IgD-negative memory B cell (primary cell): ENCODE measurements around the gene PTTG2. TPM values are rescaled to one million over a fixed set of nuclear protein-coding genes. Genes with fewer than 3 reads are reported as not detected.
A peak's percentile ranks its signal among the peaks of the same experiment; 100 is the strongest.
"Not testable (repeated sequence)": the region's sequence is repeated elsewhere in the genome, so short reads cannot be mapped to it uniquely, and the experiment has no call there.

ENCODE experiments used
- H3K27ac Mint-ChIP-seq, 3 donors: one replicate each; pipeline ENCODE4 v1.8.0; 2020 to 2022; ENCODE audit warnings: mild to moderate bottlenecking in 3 of 3, mixed read lengths in 3 of 3, moderate library complexity in 1 of 3
- H3K27me3 Mint-ChIP-seq: one replicate; pipeline ENCODE4 v1.8.0; 2021; ENCODE audit warnings: mixed read lengths
- H3K36me3 Mint-ChIP-seq: one replicate; pipeline ENCODE4 v1.8.0; 2020; ENCODE audit warnings: mild to moderate bottlenecking, mixed read lengths
- H3K4me1 Mint-ChIP-seq, 3 donors: one replicate each; pipeline ENCODE4 v1.8.0; 2020 to 2022; ENCODE audit warnings: mixed read lengths in 3 of 3, mild to moderate bottlenecking in 1 of 3
- H3K4me3 Mint-ChIP-seq, 4 donors: one replicate each; pipeline ENCODE4 v1.8.0; 2020 to 2022; ENCODE audit warnings: mild to moderate bottlenecking in 4 of 4, mixed read lengths in 4 of 4, moderate library complexity in 3 of 4
- H3K9me3 Mint-ChIP-seq, 3 donors: one replicate each; pipeline ENCODE4 v1.8.0; 2020 to 2021; ENCODE audit warnings: mixed read lengths in 3 of 3, mild to moderate bottlenecking in 1 of 3
- polyA plus RNA-seq: library from polyadenylated mRNA; unstranded; fragments of 300-500 nt; fragmentation: Illumina TruSeq; gene quantifications from one replicate; pipeline ENCODE4 v1.2.3, GENCODE V29; 2021

PTTG2 gene
- not detected for polyA plus RNA-seq

DNA sequence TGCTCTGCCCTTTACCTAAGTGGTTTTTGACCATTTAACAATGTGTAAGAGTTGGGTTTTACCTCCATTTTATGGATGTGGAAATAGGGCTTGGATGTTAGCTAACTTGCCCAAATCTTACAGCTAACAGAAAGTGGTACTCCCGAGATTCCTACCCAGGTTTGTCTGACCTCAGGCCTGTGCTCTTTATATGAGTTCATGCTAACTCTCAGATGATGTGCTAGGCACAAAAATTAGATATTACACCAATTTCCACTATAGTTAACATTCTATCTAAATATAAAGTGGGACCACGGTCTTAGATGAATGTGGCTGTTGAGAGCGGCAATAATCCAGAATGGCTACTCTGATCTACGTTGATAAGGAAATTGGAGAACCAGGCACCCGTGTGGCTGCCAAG lies at the start of gene PTTG2:
Gene PTTG2, plus strand, starts transcription at position 301 of the 400 bp plus-strand sequence. Its CDS starts 37 bp downstream, at position 338.
- peaks cover 3 to 9% (median 5%) of the 10 kb centered on the region in 3 donors for H3K4me1 Mint-ChIP-seq
- H3K27ac Mint-ChIP-seq = no peak within 1 kb of the TSS

DNA sequence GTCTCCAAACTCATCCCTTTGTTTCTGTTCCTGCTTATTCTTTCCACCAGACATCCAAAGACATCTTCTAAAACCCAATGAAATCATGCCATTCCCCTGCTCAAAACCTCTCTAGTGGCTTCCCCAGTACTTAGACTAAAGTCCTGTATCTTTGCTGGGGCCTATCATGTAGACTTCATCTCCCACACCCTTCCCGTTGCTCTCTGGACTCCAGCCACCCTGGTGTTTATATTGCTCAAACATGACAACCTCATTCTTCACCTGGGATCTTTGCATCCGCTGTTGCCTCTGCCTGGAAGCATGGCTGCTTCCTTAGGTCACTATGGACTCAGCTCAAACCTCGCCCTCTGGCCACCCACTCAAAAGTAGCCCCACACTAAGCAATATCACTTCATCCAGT lies 45.7 kb upstream of the PTTG2 start:
- H3K36me3 Mint-ChIP-seq = peaks cover 7% of the 10 kb centered on the region
- no peak overlapping the region for H3K4me3 Mint-ChIP-seq
- peaks cover 0 to 6% (median 3%) of the 10 kb centered on the region in 3 donors for H3K4me1 Mint-ChIP-seq
- H3K27ac Mint-ChIP-seq = no peak overlapping the region
- no peaks in the 10 kb centered on the region for H3K27me3 Mint-ChIP-seq
- no peaks in the 10 kb centered on the region for H3K9me3 Mint-ChIP-seq

More for the DNA sequence above, at the start of gene PTTG2:
- Mint-ChIP-seq H3K9me3 (no peaks in the 10 kb centered on the region), H3K4me3 (no peak within 1 kb of the TSS), H3K27me3 (no peaks in the 10 kb centered on the region), H3K36me3 (peaks cover 4% of the 10 kb centered on the region)

- Mint-ChIP-seq H3K4me1 (peaks cover 4 to 9% (median 5%) of the 10 kb centered on the region in 3 donors), H3K27me3 (no peaks in the 10 kb centered on the region), H3K36me3 (peaks cover 7% of the 10 kb centered on the region), H3K9me3 (no peaks in the 10 kb centered on the region), H3K27ac (no peak overlapping the region), H3K4me3 (no peak overlapping the region)
Observed at GRCh38 chr4:37917388-37917787, 42.8 kb upstream of the PTTG2 start.

DNA sequence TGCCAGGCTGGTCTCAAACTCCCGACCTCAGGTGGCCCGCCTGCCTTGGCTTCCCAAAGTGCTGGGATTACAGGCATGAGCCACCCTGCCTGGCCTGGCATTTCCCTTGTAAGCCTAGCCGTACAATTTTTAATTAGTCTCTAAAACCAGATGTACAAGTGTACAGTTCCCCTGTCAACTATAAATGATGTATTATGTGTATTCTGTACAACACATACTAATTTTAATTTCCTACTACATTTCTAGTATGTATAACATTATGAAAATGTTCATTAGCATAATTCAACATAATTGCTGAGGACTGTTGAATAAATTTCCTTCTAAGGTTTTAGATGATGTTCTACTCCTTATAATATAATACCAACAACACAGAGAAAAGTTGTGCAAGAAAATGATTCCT lies 41.5 kb upstream of the PTTG2 start:
- Mint-ChIP-seq H3K9me3 (no peaks in the 10 kb centered on the region), H3K27ac (no peak overlapping the region), H3K36me3 (peaks cover 10% of the 10 kb centered on the region), H3K4me1 (peaks cover 5 to 9% (median 8%) of the 10 kb centered on the region in 3 donors), H3K27me3 (no peaks in the 10 kb centered on the region), H3K4me3 (no peak overlapping the region)

GRCh38 chr4:37922328-37922727 lies 37.9 kb upstream of the PTTG2 start:
- peak overlapping the region in 1 of 3 donors; percentile 4 for H3K27ac Mint-ChIP-seq
- peaks cover 11% of the 10 kb centered on the region for H3K36me3 Mint-ChIP-seq
- H3K4me3 Mint-ChIP-seq = no peak overlapping the region
- peaks cover 5 to 8% (median 6%) of the 10 kb centered on the region in 3 donors for H3K4me1 Mint-ChIP-seq
- H3K27me3 Mint-ChIP-seq = no peaks in the 10 kb centered on the region
- H3K9me3 Mint-ChIP-seq = no peaks in the 10 kb centered on the region

GRCh38 chr4:37923089-37923488 lies 37.1 kb upstream of the PTTG2 start:
- H3K9me3 Mint-ChIP-seq, H3K36me3 Mint-ChIP-seq, H3K4me1 Mint-ChIP-seq, H3K27me3 Mint-ChIP-seq, H3K27ac Mint-ChIP-seq, H3K4me3 Mint-ChIP-seq: not testable (repeated sequence)

DNA sequence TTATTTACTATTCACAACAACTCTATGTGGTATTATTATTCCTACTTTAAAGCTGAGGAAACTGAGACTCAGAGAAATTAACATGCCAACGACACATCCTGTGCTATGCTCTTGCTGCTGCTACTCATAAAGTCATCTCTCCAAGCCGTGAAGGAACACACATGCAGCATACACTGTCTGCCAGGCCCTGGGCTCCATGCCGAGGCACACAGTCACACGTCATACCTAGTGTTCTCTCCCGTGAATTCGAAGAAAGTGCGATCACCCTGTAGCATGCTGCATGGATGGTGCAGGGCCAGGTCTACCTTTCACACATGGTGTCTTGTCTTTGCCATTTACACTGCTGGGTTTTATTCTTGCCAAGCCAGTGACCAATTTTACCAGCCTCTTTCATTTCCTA lies 35.3 kb upstream of the PTTG2 start:
- peaks cover 5 to 8% (median 6%) of the 10 kb centered on the region in 3 donors for H3K4me1 Mint-ChIP-seq
- no peak overlapping the region for H3K4me3 Mint-ChIP-seq
- H3K36me3 Mint-ChIP-seq = peaks cover 8% of the 10 kb centered on the region
- no peak overlapping the region for H3K27ac Mint-ChIP-seq
- no peaks in the 10 kb centered on the region for H3K27me3 Mint-ChIP-seq
- no peaks in the 10 kb centered on the region for H3K9me3 Mint-ChIP-seq

DNA sequence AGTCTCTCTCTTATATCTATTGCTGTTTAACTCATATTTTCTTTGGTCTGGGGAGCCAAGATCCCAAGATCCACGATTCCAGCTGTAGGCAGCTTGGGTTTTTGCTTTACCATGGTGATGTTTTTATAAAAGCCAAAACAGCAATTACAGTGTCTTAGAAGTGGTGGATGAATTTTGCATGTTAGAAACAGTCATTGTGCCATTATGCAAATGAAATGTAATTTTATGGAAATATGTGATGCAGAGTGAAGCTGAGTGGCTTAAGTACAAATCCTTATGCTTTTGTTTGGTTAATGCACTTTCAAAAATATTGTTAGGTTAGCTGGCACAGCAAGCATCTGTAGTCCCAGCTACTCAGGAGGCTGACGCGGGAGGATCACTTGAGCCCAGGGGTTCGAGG lies 32.8 kb upstream of the PTTG2 start:
- Mint-ChIP-seq H3K27me3 (no peaks in the 10 kb centered on the region), H3K4me3 (no peak overlapping the region), H3K27ac (no peak overlapping the region), H3K4me1 (peaks cover 0 to 2% (median 1%) of the 10 kb centered on the region in 3 donors), H3K36me3 (peaks cover 7% of the 10 kb centered on the region), H3K9me3 (no peaks in the 10 kb centered on the region)

- no peaks in the 10 kb centered on the region for H3K27me3 Mint-ChIP-seq
- peak overlapping the region in 1 of 3 donors; percentile 67 for H3K27ac Mint-ChIP-seq
- no peaks in the 10 kb centered on the region for H3K4me1 Mint-ChIP-seq
- H3K4me3 Mint-ChIP-seq = no peak overlapping the region
- H3K9me3 Mint-ChIP-seq = no peaks in the 10 kb centered on the region
- peaks cover 3% of the 10 kb centered on the region for H3K36me3 Mint-ChIP-seq
Observed at GRCh38 chr4:37928426-37929416, 31.5 kb upstream of the PTTG2 start.

DNA sequence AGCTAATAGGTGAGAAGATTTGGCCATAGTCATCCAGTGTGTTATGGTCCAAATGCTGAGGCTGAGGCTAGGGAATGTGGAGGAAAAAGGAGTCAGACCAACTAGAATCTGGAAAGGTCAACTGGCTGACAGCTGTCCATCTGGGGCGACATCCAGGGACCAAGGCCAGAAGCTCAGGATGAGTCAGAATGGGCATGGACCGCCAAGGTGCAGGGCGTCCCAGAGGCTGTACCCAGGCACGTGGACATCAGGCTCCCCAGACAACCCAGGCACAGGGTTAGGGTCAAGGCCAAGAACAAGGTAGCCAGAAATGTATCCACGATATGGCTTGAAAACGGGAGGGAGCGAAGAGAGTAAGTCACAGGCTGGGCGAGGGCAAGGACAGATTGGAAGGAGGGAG lies 26.1 kb upstream of the PTTG2 start:
- H3K4me1 Mint-ChIP-seq = peaks cover 0 to 1% (median 0%) of the 10 kb centered on the region in 3 donors
- H3K27me3 Mint-ChIP-seq = no peaks in the 10 kb centered on the region
- H3K9me3 Mint-ChIP-seq = peaks cover 0 to 5% (median 3%) of the 10 kb centered on the region in 3 donors
- no peak overlapping the region for H3K27ac Mint-ChIP-seq
- H3K36me3 Mint-ChIP-seq = peaks cover 3% of the 10 kb centered on the region
- H3K4me3 Mint-ChIP-seq = no peak overlapping the region

GRCh38 chr4:37934609-37935008 lies 25.6 kb upstream of the PTTG2 start:
- H3K4me3 Mint-ChIP-seq = no peak overlapping the region
- peaks cover 3% of the 10 kb centered on the region for H3K36me3 Mint-ChIP-seq
- H3K4me1 Mint-ChIP-seq = peaks cover 0 to 1% (median 0%) of the 10 kb centered on the region in 3 donors
- peaks cover 0 to 6% (median 5%) of the 10 kb centered on the region in 3 donors for H3K9me3 Mint-ChIP-seq
- H3K27ac Mint-ChIP-seq = no peak overlapping the region
- H3K27me3 Mint-ChIP-seq = no peaks in the 10 kb centered on the region

- Mint-ChIP-seq H3K4me3 (no peak overlapping the region), H3K27me3 (no peaks in the 10 kb centered on the region), H3K36me3 (peaks cover 3% of the 10 kb centered on the region), H3K4me1 (peaks cover 0 to 1% (median 0%) of the 10 kb centered on the region in 3 donors), H3K9me3 (peaks cover 0 to 6% (median 5%) of the 10 kb centered on the region in 3 donors), H3K27ac (no peak overlapping the region)
Observed at GRCh38 chr4:37935026-37935425, 25.2 kb upstream of the PTTG2 start.

- Mint-ChIP-seq H3K4me1 (peaks cover 0 to 5% (median 5%) of the 10 kb centered on the region in 3 donors), H3K4me3 (no peak overlapping the region), H3K27me3 (no peaks in the 10 kb centered on the region), H3K27ac (no peak overlapping the region), H3K36me3 (peaks cover 9% of the 10 kb centered on the region), H3K9me3 (peaks cover 0 to 8% (median 5%) of the 10 kb centered on the region in 3 donors)
Observed at GRCh38 chr4:37936889-37937498, 23.2 kb upstream of the PTTG2 start.

- Mint-ChIP-seq H3K4me3 (no peak overlapping the region), H3K27ac (no peak overlapping the region), H3K9me3 (peaks cover 0 to 8% (median 5%) of the 10 kb centered on the region in 3 donors), H3K36me3 (peaks cover 14% of the 10 kb centered on the region), H3K27me3 (no peaks in the 10 kb centered on the region), H3K4me1 (peaks cover 0 to 5% (median 5%) of the 10 kb centered on the region in 3 donors)
Observed at GRCh38 chr4:37938208-37938607, 22.0 kb upstream of the PTTG2 start.

DNA sequence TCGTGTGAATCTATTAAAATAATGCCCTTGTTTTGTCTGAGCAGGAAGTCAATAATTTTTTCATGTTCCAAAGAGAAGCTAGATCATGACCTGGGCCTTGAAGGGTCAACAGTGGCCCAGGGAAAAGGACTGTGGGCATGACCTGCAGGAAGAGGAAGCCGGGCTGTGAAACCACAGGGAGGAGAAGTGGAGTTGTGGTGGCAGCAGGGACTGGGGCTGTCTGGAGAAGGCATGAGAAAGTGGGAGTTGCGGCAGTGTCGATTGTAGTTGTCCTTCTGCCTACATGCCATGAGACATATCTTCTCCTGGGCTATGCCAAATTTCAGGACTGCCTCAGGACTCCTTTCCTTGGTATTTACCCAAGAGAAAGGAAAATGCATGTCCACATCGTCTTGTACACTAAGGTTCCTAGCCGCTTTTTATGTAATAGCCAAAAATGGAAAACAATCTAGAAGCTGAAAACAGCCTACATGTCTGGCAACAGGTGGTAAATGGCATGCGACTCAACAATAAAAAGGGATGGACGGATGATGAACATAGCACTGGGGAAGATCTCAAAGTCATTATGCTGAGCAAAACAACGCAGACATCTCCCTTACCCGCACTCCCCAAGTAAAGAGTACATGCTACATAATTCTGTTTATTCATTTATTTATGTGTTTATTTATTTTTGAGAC lies 13.6 kb upstream of the PTTG2 start:
- peaks cover 0 to 1% (median 0%) of the 10 kb centered on the region in 3 donors for H3K9me3 Mint-ChIP-seq
- peaks cover 3 to 21% (median 10%) of the 10 kb centered on the region in 3 donors for H3K4me1 Mint-ChIP-seq
- no peaks in the 10 kb centered on the region for H3K27me3 Mint-ChIP-seq
- peaks cover 14% of the 10 kb centered on the region for H3K36me3 Mint-ChIP-seq
- H3K4me3 Mint-ChIP-seq = no peak overlapping the region
- peak overlapping the region in 1 of 3 donors; percentile 21 for H3K27ac Mint-ChIP-seq
